Measurements from ENCODE around the gene CHCHD3.

DNA sequence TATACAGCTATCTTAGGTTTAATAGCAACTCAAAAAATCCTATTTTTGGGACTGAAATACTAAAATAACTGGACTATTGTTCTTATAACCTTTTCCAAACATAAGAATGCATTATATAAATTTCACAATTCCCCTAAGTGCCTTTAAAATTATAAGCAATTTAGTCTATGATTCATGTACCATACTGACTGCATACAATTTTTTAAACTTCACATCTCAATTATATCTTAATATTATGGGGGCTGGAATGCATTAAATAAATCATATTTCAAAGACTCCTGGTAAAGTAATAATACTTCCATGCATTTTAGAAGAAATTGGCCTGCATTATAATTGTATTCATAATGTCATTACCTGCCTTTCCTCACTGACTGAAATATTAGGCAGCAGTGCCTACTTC lies 144.6 kb downstream of the CHCHD3 start:
- TF ChIP-seq, protein P1, sequence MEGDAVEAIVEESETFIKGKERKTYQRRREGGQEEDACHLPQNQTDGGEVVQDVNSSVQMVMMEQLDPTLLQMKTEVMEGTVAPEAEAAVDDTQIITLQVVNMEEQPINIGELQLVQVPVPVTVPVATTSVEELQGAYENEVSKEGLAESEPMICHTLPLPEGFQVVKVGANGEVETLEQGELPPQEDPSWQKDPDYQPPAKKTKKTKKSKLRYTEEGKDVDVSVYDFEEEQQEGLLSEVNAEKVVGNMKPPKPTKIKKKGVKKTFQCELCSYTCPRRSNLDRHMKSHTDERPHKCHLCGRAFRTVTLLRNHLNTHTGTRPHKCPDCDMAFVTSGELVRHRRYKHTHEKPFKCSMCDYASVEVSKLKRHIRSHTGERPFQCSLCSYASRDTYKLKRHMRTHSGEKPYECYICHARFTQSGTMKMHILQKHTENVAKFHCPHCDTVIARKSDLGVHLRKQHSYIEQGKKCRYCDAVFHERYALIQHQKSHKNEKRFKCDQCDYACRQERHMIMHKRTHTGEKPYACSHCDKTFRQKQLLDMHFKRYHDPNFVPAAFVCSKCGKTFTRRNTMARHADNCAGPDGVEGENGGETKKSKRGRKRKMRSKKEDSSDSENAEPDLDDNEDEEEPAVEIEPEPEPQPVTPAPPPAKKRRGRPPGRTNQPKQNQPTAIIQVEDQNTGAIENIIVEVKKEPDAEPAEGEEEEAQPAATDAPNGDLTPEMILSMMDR (conservative IDR thresholded peaks at IDR 0.05; ENCODE audit: low read length): no peak
- TF ChIP-seq EZH2phosphoT487 (IDR thresholded peaks at IDR 0.05; ENCODE audit: borderline replicate concordance): no peak
